NCI-H748 (cell line): ENCODE measurements around the gene ARID3C.

ENCODE experiments used
- DNase-seq: peaks from one replicate; lab custom pipeline; 2025; ENCODE audit not compliant: unreplicated experiment; lab: John Stamatoyannopoulos, UW

ARID3C gene, protein sequence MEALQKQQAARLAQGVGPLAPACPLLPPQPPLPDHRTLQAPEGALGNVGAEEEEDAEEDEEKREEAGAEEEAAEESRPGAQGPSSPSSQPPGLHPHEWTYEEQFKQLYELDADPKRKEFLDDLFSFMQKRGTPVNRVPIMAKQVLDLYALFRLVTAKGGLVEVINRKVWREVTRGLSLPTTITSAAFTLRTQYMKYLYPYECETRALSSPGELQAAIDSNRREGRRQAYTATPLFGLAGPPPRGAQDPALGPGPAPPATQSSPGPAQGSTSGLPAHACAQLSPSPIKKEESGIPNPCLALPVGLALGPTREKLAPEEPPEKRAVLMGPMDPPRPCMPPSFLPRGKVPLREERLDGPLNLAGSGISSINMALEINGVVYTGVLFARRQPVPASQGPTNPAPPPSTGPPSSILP

DNA sequence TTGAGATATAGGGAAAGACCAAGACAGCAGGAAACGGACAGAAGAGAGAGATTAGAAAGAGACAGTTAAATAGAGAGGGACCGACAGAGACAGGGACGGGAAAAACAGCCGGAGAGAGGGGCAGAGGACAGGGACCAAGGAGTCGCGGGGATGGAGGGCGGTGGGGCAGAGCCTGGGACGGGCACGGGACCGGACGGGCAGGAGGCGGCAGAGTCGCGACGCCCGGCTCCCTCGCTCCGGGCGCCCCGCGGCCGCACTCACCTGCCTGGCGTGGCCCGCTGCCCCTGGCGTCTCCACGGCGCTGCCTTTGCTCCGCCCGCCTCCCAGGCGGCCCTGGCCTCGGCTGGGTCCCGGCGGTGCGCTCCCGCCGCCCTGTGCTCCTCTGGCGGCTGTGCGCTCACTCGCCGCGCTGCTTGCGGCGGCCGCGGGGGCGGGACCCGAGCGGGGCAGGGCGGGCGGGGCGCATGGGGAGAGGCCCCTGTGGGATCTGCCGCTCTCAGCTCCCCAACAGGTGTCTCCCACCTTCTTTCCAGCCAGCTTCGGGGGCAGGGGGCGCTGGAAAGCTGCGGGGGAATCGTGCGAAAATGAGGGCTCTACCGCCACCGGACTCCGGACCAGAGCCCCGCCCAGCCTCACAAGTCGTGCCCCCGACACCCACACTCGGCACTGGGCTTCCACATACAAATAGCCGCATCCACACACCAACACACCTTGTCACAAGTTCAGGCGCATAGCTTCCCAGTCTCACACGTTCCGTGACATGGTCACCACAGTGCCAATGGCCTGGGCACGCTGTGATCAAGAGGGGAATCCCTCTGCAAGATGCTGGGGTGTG, at the start of gene ARID3C:
TSS of gene ARID3C (minus strand) at position 411 of the 835 bp plus-strand sequence. CDS start 1,052 bp downstream, outside the sequence.
- DNase-seq = peak; percentile 68

DNA sequence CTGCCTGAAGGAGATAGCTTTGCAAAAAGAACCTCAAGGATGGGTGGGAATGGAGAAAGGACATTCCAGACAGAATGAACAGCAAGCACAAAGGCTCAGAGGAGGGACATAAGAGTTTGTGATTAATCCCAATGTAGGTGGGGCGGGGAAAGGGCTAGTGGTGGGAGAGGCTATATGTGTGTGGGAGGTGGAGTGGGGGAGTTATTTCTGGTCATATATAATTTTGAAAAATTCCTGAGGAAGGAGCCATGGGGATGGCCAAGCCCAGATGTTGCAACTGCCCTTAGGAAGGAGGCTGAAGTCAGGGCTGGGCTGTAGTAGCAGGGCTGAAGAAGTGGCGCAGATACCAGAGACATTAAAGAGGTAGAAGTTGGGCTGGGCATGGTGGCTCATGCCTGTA, 47.0 kb upstream of the ARID3C start:
- no peak for DNase-seq

DNA sequence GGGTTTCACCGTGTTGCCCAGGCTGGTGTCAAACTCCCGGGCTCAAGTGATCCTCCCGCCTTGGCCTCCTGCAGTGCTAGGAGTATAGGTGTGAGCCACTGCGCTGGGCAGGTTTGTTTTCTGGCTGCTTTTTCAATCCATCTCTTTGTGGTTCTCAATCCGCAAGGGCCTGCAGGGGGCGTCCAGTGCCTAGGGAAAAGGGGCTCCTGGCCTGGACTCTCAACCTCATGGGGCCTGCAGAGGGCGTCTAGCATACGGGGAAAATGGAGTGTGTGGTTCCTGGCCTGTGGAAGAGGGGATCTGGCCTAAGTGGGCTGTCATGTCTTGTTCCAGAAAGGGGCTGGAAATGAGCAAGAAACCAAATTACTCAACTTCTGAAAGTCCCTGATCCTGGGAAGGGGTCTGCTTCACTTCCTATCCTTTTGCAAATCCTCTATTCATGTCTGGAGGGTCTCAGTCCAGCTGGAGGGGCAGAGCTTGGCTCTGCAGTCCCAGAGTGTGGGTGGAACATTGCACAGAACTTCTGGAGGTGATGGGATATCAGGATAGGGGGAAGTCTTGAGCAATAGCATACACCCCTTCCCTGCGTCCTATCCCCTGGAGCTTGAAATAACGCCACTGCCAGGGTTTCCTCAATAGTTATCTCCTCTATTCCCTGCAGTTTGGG, 46.3 kb upstream of the ARID3C start:
- DNase-seq = peak; percentile 81

DNA sequence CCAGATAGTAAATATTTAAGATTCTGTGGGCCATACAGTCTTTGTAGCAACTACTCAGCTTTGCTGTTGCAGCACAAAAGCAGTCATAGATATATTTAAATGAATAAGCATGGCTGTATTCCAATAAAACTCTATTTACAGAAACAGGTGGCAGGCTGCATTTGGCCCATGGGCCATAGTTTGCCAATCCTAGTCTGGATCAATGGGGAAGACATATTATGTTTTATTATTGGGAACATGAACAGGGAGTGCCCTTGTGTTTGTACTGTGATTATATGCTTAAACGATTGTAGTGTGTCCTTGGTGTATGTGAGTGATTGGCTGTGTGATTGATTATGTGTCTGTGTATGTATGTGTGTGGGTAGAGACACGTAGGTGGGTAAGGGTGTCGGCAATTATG, 45.6 kb upstream of the ARID3C start:
- DNase-seq = no peak

DNA sequence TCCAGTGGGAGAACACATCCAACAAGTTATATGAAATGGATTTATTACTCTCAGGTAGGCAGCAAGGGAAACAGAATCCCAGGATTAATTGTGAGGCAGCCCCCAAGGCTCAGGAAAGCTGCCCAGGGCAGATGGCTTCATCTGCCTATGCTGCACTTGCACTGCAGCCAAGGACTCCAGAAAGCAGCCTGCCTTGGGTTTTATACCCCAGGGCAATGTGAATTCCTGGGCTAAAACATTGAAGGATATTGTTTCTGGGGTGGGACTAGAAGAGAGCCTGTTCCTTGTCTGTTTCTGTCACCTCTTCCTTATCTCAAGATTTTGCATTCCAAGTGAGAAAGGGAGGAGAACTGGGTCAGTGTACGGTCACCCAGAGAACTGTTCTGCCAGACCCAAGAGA, 42.4 kb upstream of the ARID3C start:
- no peak for DNase-seq

DNA sequence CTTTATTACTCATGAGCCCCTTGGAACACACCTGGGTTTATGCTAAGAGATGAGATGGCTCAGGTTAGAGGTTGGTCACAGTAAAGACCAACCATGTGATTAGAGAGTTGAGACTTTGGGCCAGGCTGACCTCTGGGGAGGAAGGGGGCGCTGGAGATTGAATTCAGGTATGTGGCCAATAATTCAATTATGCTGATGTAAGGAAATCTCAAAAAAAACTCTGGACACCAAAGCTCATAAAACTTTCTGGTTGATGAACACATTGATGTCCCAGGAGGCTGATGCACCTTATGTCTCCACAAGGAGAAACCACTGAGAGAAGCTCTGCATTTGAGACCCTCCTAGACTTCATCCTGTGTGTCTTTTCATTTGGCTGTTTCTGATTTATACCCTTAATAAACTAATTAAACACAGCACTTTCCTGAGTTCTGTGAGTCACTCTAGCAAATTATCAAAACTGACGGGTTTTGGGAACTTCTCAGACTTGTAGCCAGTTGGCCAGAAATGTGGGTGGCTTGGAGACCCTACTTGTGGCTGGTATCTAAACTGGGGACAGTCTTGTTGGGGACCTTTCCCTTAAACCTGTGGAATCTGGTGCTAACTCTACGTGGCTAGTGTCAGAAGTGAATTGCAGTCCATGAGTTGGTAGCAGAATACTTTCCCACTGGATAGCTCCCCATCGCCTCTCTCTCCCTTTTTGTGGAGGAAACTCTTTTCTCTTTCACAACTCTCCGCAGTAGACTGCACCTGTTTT, 41.1 kb upstream of the ARID3C start:
- no peak for DNase-seq

DNA sequence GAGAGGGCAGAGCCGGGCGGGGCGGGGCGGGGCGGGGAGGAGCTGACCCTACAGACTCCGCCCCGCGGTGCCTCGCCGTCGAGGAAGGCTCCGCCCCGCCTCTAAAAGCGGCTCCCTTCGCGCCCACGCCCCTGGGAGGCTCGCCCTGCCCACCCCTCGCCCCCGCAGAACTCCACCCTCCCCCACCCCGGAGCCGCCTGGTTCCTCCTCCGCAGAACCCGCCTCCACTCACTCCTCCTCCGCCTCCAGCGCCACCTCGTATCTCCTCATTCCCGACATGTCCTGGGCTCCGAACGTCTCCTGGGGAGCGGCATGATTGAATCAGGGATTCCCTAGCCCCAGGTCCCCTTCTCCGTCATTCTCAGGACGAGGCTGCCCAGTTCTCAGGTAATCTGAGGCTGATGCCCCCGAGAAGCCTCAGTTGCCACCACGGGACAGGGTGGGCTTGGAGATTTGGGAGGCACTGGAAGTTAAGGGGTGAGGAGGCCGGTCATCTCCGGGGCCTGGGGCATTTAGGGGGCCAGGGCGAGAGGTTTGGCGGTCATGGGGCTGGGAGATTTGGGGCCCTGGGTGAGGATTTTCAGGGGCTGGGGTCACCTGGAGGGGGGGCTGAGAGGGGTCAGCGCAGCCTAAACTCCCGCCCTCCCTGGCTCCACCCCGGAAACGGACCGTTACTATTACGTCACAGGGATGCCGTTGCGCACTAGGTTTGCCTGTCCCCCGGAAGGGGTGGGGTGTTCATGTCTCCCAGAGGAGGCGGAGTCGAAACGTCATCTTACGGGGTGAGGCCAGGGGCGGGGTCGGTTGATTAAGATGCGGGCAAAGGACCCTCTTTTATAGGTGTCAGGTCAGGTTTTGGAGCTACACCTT, 36.8 kb upstream of the ARID3C start:
- peak; percentile 97 for DNase-seq

DNA sequence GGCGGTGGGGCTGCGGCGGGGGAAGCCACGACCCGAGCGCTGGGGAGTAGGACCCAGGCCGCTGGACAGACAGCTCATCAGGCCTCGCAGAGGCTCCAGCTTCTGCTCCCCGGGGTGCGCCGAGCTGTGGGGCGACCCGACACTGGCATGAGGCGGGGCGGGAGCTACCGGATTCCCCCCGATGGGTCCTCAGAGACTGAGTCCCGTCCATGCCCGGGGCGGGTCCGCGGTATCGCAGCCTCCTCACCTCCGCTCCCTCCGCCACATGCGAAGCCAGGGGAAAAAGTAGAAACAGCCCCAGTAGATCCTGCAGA, 36.2 kb upstream of the ARID3C start:
- DNase-seq = no peak

DNA sequence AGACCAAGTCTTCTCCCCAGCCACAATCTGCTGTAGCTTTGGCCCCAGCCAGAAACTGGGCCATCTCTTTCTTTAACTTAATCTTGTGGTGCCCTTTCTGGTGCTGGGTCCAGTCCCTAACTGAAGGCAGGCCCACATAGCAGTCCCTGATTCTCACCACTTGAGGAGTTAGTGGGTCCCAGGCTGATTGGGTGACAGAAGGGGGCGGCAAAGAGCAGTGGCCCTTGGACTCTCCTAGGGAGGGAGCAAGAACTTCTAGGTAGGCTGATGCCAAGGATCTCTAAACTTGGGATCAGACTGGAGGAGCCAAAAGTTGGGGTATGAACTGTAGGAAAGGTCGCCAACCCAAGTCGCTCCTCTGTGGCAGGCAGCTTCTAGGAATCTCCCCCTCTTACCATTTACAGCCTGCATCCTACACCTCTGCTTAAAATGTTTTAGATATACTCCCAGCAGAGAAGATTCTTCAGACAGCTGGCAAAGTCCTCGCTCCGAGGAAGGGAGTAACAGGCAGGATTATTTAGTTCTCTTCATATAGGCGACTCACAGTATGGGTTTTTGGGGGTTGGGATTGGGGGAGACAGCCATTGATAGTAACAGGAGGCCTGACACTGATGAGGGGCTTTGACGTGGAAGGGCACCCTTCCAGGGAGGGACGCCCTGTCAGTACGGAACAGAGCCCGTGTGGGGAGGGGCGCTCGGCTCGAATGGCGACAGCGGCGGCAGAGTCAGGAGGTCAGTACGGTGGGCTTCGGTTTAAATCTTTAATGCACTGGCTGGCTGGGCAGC, 35.6 kb upstream of the ARID3C start:
- peak; percentile 51 for DNase-seq

DNA sequence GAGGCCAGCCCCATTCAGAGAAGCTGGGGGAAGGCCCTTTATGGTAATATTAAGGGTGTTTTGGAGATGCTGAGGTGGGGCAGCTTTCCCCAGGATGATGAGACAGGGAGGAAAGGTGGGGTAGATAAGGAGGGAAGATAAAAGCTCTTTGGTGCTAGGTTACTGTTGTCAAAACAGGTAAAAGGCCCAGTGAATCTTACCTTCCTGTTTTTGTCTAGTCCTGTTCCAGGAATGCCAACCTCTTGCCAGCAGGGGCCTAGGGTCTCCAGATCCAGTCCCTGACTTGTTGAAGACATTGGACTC, 34.4 kb upstream of the ARID3C start:
- DNase-seq = no peak

DNA sequence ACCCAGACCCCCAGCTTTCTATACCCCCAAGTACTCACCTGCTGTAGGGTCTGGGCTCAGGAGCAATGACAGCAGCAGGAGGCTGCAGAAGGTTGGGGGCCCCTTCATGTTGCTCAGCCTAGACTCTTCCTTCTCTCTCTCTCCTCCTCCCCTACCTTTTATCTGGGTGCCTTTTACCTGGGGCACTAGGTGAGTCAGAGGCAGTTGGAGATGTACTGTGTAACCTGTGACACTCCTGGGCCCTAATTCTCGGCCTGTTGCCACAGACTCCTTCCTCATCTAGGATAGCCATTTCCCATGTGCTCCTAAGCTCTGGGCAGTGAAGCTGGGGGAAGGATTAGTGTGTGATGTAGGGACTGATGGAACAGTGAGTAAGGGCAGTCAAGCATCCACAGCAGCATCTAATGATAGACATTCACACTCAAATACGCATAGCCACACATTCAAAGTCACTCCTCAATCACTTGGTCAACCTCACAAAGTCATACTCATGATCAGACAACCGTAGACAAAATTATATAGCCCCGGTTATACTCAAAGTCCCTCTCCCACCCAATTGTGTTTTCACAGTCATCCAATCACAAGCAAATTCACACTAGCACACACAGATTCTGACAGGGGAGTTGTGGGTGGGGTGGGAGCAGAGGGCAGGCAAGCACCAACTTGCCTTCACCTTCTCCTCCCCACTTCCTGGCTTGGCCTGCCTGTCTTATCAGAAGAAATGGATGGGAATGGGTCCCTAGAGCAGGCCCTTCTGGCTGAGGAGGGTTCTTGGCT, 33.8 kb upstream of the ARID3C start, which contains the start of gene CCL27:
TSS of gene CCL27 (minus strand) at position 132 of the 777 bp plus-strand sequence. CDS start at position 108, 24 bp downstream.
- DNase-seq = no peak

DNA sequence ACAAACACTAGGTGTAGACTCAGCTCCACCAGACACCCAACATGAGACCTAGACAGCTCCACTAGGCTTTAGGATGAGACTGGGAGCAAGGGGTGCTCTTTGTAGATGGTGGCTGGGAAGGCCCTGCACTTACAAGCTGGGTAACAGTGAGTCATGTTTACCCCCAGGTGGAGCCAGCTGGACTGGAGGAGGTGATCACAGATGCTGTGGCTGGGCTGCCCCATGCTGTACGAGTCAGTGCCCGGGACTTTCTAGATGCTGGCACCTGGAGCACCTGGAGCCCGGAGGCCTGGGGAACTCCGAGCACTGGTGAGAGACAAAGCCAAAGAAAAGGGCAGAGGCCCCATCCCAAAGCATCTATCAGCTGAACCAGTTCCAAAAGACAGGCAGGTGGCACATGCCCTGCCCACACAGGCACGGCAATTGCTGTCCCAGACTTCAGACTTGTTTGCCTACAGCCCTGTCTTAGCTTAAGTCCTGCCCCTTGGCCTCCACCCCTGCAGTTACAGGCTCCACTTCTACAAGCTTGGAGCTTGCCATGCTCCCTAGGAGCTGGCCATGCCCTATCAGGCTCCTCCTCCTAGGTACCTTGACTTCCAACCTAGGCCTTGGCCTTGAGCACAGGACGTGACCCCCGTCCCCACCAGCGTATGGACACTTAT, 30.9 kb upstream of the ARID3C start:
- peak; percentile 12 for DNase-seq

DNA sequence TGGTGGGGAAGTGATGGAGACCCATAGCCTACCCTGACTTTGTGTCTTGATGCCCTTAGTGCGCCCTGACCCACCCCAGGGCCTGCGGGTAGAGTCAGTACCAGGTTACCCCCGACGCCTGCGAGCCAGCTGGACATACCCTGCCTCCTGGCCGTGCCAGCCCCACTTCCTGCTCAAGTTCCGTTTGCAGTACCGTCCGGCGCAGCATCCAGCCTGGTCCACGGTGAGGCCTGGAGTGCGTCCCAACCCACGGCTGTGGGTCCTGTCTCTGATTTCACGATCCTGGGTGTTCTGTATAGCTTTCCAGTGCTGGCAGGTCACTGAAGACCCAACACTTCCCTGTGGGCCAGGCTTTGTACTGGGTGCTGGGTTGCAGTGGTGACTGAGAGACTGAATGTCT, 29.6 kb upstream of the ARID3C start:
- DNase-seq = no peak

DNA sequence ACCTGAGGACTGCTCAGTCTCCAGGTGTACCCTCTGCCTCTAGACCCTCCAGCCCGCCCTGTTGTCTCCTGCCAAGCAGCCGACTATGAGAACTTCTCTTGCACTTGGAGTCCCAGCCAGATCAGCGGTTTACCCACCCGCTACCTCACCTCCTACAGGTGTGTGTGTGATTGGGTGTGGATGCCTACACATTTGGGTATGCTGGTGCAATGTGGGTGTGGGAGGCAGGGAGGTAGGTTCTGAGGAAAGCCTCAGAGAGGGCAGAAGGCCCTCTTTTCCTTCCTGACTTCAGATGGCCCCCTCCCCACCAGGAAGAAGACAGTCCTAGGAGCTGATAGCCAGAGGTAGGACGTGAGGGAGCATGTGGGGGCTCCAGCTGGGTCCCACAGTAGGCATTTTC, 28.1 kb upstream of the ARID3C start:
- DNase-seq = no peak

DNA sequence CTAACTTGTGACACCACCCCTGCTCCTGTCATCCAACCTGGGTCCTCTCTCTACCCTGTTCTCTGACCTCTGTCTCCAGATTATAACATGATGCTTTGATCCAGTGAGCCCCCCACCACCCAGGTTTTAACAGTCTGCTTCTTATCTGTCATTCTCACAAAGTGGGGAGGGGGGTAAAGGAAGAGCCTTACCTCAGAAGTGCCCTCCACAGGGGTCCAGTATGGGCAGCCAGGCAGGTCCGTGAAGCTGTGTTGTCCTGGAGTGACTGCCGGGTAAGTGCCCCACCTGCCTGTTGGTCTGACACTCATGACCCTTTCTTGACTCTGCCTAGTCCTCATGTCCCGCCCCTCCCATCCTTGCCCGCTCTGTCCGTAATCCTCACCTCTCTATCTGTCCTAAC, 26.5 kb upstream of the ARID3C start:
- no peak for DNase-seq

DNA sequence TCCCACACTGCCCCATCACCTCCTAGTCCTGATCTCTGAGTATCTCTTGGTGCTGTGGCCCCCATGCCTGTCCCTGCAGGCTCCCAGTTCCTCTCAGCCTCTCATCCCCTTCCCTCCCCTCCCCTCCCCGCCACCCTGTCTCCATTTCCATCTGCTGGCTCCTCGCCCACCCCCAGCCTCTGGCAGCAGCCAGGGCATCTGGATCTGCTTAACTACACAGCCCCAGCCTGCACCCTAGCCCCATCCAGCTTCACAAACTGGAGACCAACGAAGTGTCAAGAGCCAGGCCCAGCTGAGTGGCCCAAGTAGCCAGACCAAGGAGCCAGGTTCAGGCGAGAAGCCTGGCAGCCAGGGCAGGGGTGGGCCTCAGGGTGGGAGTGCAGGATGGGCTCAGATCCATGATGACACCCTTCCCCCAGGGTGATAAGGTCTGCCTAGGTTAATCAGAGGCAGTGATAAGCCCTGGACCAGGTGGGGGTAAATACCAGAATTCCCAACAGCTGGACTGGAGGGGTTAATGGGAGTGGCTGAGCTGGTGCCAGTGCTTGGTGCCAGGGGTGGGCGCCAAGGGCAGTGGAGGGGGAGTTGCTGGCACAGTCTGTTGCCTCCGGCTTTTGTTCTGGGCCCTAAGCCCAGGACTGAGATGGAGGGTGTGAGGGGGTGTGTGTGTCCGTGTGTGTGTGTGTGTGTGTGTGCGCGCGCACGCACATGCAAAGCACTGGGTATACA, 25.6 kb upstream of the ARID3C start:
- DNase-seq = no peak
